ENCODE results near the gene GAN.

- TF ChIP-seq CTCF (IDR thresholded peaks at IDR 0.05) = no peak
- TF ChIP-seq POLR2A (IDR thresholded peaks at IDR 0.05) = peak; percentile 15
Measured at GRCh38 chr16:81314603-81315270, at the start of gene GAN.

Measured in testis (tissue), 2 donors.